HG03060 (cell line): ENCODE results near the gene IMPA2.
"Not testable (repeated sequence)": the region's sequence is repeated elsewhere in the genome, so short reads cannot be mapped to it uniquely, and the experiment has no call there.

Experiments
- ATAC-seq: cut with Tn5 transposase; IDR thresholded peaks from one replicate; pipeline ENCODE4 v1.9.1; 2021; ENCODE audit warnings: low read depth, moderate number of reproducible peaks; ENCODE audit not compliant: unreplicated experiment

The IMPA2 gene

DNA sequence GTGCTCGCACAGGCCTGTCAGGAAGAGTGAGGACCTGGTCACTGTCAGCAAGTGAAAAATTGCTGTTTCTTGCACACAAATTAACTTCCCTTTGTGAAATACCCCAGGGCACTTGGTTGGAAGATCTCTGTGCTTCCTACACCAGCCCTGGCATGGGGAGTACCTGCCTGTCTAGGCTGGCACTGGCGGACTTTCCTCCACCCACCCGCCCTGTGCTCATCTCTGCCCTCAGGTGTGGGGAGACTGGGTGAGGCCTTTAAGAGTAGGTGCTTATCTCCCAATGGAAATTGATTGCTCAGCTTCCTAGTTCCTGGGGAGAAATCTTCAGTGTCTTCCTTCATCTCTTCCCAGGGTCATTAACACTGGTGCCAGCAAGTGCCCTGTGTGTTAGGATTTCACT is 42.1 kb downstream of the IMPA2 start:
- ATAC-seq = no peak

GRCh38 chr18:12026562-12026961 is 45.3 kb downstream of the IMPA2 start:
- no peak for ATAC-seq

DNA sequence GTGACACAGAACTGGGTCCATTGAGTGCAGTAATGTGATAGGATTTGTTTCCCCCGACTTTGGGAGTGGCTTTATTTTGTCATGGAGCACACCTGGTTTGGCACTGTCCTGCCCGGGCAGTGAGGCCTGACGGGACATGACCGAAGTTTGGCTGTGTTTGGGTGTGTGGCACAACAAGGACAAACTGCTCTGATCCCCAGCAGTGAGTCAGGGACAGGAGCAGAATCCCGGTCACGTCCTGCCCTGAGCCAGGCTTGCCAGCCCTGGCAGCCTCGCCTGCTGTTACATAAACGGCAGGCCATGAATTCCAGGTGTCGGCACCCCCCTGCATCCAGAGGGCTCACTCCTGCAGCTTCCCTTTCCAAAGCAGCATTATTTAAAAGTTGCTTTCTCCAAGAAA is 45.7 kb downstream of the IMPA2 start:
- ATAC-seq = no peak

GRCh38 chr18:12027480-12027879 is 46.2 kb downstream of the IMPA2 start:
- ATAC-seq = no peak

DNA sequence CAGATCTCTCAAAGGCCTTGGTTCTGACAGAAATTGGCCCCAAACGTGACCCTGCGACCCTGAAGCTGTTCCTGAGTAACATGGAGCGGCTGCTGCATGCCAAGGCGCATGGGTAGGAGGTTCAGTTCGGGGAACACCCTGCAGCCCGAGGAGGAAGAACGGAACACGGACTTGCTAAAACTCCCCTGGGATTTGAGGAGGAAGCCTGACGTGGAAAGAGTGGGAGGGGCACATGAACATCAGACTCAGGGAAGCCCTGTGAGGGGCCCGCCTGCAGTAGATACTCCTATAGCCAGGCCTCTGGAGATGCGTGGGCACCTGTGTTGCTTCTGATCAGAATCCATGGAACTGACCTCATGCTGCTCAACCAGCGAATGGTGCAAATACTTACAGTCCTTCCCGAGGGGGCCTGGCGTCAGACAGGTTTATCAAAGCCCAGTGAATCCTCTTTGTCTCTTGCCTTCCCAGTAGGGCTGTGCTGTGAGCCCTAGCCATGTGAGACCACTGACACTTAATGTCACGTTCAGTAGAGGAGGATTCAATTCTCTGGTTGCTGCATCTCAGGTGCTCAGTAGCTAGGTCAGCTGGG is 46.8 kb downstream of the IMPA2 start:
- no peak for ATAC-seq

GRCh38 chr18:12028674-12029073 is 47.4 kb downstream of the IMPA2 start:
- no peak for ATAC-seq

GRCh38 chr18:12029786-12030584 is 48.7 kb downstream of the IMPA2 start:
- no peak for ATAC-seq

- ATAC-seq = no peak
Observed at GRCh38 chr18:12030670-12031069, 49.4 kb downstream of the IMPA2 start.

GRCh38 chr18:12031181-12031580 is 49.9 kb downstream of the IMPA2 start:
- no peak for ATAC-seq

DNA sequence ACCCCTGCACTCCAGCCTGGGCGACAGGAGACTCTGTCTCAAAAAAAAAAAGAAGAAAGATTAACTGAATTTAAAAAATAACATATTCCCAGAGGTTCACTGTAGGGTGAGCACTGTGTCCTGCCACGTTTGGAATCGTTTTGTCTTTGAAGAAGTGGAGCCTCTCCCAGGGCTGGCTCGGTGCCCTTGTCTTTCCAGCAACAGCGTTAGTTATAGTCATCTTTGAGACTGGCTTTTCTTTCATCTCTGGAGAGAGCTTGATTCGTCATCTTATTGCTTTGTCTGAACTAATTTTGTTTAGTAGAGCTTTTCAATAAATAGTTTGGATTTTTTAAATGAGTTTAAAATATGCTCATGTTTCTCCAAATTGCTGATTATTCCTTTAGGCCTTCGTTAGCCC is 50.5 kb downstream of the IMPA2 start:
- ATAC-seq = no peak

GRCh38 chr18:12032786-12033642 is 51.7 kb downstream of the IMPA2 start:
- no peak for ATAC-seq

DNA sequence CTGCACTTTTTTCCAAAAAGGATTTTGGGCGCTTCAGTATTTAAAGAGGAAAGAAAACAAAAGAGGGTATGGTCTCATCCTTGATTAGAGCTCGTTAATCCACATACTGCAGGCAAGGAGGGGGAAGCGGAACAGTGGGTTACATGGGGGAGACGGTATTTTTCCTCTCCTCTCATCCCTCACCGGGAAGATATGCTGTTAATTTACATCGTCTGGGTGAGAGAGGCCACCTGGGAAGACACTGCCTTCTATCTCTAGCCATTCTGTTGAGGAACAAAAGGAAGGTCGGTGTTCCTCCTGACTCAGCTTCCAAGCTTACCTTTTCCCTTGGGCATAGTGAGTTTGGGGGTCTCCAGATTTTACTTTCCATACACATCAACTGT is 52.3 kb downstream of the IMPA2 start:
- no peak for ATAC-seq

DNA sequence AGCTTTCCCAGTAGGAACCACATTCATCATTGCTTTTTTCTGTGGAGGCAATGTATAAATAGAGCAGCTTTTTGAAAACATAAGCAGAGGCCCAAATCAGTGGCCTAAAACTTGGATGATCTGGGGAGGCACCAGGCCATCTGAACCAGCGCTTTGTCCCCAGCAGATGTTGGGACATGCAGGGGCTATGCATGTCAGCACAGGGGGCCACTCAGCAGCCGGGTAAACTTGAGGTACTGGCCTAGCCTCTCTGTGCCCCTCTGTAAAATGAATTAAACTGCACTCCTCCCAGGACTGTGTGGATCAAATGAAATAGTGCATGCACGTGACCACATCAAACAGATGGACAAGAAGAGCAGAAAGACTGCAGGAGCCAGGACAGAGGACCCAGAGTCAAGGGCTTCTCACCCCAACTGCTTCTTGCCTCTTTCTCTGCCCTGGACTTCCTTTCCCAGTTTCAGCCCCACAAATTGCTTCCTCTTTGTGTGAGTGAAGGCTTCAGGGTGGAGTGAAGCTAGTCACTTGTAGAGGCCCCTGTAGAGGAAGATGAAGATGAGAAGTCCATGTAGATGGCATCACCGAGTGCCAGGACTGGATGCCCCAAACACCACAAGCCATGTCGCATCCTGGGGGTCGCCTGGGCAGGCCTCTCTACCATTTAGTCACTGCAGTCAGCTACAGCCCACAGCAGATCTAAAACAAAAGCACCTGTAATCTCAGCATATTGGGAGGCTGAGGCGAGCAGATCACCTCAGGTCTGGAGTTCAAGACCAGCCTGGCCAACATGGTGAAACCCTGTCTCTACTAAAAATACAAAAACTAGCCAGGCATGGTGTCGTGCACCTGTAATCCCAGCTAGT is 53.2 kb downstream of the IMPA2 start:
- no peak for ATAC-seq

DNA sequence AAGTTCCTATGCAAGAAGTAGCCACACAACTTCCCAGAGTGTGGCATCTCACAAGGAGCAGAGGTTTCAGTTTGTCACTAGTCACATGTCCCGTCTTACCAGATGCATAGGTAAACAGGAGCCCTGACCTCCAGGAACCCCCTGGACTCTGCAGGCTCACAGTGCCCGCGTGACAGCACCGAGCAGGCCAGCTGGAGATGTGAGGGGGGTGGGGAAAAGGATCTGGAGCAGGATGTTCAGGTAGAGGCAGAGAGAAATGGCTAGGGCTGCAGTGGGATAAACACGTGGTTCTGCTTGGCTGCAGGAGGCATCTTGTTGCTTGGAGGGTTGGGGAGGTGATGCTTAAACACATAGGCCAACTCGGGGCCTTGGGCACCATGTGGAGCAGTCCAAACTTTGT is 54.2 kb downstream of the IMPA2 start:
- ATAC-seq = no peak

- no peak for ATAC-seq
Observed at GRCh38 chr18:12036201-12036751, 55.0 kb downstream of the IMPA2 start.

DNA sequence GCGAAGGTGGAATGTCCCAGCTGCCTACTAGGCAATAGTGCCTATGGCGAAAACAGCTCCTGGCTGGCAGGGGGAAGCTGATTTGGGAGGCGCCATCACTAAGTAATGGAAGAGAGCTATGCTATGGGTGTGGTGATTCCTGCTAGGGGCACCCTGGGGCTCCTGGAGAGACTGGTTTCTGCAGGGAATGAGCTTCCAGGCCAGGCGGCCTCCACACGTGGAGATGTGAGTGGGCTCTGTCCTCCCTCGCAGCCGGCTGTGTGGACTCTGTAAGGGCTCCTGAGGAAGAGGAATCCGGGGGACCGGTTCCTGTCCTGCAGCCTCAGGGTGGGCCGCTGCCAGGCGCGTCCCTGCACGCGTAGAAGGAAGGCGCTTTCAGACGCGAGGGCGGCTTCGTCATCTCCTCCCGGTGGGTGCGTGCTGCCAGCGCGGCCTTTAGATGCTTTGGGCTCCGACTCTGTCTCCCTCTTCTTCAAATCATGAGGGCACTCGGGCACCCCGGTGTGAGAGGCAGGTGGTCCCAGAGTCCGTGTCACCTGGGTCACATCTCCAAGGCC is 56.9 kb downstream of the IMPA2 start:
- no peak for ATAC-seq

- no peak for ATAC-seq
Observed at GRCh38 chr18:12038639-12039539, 57.6 kb downstream of the IMPA2 start.

- ATAC-seq = not testable (repeated sequence)
Observed at GRCh38 chr18:12039540-12039930, 58.2 kb downstream of the IMPA2 start.

DNA sequence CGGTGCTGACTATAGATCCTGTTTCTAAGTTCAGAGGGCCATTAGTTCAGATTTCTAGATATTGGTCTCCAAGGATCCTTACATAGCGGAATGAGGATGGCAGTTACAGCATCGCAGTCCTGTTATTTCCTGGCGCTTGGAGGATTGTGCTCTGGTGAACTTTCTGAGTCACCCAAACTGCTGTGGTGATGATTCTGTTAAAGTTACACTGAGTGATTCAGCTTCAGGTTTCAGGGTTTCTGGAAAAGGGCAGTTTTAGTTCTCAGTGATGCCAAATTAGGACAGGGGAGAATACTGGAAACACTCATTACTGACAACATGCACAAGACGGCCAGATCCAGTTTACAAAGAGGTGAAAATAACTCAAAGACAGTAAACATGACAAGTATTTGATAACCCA is 60.3 kb downstream of the IMPA2 start:
- no peak for ATAC-seq
